ENCODE data around the gene S100A13.
A peak's percentile ranks its signal among the peaks of the same experiment; 100 is the strongest.
"Not testable (repeated sequence)": the region's sequence is repeated elsewhere in the genome, so short reads cannot be mapped to it uniquely, and the experiment has no call there.

S100A13 gene

DNA sequence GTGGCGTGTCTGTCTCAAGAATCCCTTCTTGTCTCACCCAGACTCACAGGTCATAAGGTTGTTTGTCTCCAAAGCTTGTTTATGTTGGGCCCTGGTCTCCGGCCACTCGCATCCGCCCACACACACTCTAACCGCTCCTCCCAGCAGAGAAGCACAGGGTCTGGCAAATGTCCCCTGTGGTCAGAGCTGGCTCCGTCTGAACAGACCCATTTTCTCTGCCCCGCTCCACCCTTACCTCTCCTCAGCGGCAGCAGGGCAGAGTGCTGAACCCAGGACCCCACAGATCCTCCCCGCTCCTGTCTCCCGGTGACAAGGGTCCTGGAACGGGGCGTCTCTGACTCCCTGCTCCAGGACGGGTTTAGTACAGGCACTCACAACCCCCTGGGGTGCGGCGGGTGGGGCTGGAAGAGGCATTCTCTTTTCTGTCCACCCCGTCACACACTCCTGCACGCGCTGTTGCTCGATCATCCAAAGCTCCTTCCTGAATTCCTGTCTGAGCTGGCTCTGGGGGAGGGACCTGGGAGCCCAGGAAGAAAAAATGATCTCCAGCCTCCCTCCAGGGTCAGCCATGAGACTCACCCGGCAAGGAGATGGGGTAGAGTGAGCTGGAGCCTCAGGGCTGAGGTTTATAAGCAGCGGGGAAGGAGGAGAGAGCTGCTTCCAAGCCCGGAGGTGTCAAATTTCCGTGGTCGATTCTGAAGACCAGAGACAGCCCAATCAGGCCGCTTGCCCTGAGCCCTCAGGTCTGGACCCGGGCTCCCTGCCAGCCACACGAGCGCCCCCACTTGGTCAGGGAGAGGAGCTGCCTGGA, at the start of gene S100A13:
Gene S100A13 (minus strand): TSS at position 602 of the 811 bp plus-strand sequence. CDS start 1,033 bp downstream, outside the sequence.
- no peak for DNase-seq (ENCODE audit: low read depth in 3 of 3, low spot score in 1 of 3)

DNA sequence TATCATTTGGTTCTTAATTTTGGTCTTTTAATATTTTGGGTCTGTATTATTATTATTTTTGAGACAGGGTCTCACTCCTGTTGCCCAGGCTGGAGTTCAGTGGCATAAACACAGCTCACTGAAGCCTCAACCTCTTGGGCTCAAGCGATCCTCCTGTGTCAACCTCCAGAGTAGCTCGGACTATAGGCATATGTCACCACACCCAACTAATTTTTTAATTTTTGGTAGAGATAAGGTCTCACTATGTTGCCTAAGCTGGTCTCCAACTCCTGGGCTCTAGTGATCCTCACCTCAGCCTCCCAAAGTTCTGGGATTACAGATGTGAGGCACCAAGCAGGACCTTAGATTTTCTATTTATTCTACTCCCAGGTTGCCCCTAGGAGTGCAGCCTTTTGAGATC, 46.2 kb upstream of the S100A13 start:
- DNase-seq (ENCODE audit: low read depth in 3 of 3, low spot score in 1 of 3), result no peak

DNA sequence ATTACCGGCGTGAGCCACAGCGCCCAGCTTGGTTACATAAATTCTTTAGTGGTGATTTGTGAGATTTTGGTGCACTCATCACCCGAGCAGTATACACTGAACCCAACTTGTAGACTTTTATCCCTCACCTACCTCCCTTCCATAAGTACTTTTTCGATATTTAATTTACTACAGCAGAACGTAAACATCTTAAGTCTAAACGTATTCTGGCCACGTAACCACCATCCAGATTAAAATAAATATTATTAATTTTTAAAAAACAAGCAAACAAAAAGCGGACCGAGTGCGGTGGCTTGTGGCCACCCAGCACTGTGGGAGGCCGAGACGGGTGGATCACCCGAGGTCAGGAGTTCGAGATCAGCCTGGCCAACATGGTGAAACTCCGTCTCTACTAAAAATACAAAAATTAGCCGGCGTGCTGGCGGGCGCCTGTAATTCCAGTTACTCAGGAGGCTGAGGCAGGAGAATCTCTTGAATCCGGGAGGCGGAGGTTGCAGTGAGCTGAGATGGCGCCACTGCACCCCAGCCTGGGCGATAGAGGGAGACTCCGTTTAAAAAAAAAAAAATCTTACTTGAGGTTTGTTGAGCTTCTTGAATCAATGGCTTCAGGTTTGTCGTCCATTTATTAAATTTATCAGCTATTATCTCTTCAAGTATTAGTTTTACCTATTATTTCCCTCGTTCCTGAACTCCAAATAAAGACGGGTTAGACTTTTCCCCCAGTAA, 44.5 kb upstream of the S100A13 start:
- peak in 1 of 3 donors; percentile 29 for DNase-seq (ENCODE audit: low read depth in 3 of 3, low spot score in 1 of 3)

DNA sequence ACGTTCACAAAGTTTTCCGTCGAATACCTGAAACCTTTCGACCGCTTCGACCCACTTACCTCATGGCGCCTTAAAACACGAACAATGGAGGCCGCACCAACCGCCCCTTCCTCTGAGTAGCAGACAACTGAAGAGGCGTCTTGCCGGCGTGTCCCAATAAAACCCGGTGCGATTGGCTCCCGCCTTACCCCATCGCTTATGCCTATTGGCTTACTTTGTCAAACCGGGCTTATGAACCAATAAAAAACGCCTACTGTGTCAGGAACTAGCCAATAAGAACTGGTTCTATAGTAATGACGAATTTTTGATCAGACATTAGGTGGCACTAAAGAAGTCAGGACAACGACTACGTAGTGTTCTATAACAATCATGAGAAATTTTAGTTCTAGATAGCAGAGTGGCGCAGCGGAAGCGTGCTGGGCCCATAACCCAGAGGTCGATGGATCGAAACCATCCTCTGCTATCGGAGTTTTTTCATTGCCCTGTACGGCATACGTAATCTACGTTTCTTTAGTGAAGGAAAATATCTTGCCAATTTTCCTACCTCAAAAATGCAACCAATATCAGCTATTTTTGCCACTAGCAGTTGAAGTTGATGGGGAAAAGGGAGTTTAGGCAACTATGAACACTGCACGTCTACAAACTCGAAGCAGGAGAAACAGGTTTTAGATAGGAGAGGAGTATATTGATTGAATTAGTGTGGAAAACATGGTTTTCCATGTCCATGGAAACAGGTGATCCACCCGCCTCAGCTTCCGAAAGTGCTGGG, 43.7 kb upstream of the S100A13 start, which contains the start of gene ILF2:
Gene ILF2 (minus strand): TSS at position 135 of the 769 bp plus-strand sequence. CDS start 71 bp downstream, at position 64.
- DNase-seq (ENCODE audit: low read depth in 3 of 3, low spot score in 1 of 3), result peak; percentile 91 to 95 (median 94)

DNA sequence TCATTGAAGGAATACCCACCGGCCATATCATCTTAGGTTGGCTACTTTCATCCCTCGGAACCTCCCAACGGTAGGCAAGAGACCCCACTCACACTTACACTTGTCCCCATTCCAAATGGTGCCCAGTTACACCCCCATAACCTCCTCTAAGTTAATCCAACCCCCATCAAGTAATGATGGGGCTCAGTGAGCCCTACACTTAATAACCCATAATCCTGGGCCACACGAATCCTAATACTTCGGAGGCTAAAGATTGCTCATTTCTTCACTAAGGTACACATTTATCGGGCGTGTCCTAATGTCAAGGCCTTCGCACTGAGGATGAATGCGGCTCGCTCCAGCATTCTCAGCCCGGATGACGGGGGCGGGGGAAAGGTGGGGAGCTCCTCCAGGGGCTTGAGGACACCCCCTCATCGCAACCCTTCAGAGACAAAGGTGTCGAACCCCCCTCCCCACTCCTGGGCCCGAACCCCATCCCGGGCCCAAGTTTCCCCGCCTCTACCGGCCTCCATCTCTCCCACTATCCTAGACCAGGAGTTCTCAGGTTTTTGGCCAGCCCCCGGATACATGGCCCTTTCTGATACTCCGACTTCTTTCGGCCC, 43.1 kb upstream of the S100A13 start:
- peak in 1 of 3 donors; percentile 30 for DNase-seq (ENCODE audit: low read depth in 3 of 3, low spot score in 1 of 3)

DNA sequence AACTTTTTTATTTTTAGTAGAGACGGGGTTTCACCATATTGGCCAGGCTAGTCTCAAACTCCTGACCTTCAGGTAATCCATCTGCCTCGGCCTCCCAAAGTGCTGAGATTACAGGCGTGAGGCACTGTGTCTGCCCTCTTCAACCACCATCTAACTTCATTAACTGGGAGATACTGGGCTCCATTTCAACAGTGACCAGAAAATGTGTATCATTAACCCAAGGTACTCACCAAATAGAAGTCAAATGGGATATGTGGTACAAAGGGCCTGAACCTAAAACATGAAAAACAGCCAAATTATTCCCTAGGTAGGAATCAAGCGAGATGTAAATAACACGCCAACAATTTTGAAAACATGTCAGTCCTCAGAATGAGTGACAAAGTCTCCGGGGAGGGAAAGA, 42.3 kb upstream of the S100A13 start:
- no peak for DNase-seq (ENCODE audit: low read depth in 3 of 3, low spot score in 1 of 3)

DNA sequence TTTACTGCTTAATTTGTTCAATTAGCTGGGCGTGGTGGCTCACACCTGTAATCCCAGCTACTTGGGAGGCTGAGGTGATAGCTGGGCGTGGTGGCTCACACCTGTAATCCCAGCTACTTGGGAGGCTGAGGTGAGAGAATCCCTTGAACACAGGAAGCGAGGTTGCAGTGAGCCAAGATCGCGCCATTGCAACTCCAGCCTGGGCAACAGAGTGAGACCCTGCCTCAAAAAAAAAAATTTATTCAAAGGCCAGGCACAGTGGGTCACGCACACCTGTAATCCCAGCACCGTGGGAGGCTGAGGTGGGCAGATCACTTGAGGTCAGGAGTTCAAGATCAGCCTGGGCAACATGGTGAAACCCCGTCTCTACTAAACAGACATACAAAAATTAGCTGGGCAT, 41.4 kb upstream of the S100A13 start:
- DNase-seq (ENCODE audit: low read depth in 3 of 3, low spot score in 1 of 3), result not testable (repeated sequence)

DNA sequence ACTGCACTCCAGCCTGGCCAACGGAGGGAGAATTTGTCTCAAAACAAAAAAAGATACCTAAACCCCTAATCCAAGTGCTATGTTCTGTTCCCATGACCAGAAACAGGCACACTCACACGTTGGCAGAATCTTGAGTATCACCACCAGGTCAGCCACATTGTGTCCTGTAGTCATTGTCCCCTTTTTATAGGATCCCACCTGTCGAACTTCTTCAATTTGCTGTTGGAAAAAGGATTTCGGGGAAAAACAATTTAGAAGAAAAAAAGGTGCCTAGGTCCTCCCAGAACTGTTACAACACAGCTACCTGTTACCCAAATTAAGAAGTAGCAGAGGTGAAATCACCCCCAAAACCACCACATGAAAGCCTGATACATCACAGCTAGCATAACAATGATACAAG, 40.1 kb upstream of the S100A13 start:
- DNase-seq (ENCODE audit: low read depth in 3 of 3, low spot score in 1 of 3), result no peak

DNA sequence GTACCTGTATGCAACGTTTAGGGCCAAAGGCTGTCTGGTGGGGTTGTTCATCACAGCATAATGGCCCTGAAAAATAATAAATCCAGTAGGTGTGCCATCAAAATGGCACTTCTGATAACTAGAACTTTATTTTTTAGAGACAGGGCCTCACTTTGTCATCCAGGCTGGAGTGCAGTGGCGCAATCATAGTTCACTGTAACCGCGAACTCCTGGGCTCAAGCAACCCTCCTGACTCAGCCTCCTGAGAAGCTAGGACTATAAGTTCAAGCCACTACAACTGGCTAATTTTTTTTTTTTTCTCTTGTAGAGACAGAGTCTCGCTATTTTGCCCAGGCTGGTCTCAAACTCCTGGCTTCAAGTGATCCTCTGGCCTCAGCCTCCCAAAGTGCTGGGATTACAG, 35.9 kb upstream of the S100A13 start:
- no peak for DNase-seq (ENCODE audit: low read depth in 3 of 3, low spot score in 1 of 3)

DNA sequence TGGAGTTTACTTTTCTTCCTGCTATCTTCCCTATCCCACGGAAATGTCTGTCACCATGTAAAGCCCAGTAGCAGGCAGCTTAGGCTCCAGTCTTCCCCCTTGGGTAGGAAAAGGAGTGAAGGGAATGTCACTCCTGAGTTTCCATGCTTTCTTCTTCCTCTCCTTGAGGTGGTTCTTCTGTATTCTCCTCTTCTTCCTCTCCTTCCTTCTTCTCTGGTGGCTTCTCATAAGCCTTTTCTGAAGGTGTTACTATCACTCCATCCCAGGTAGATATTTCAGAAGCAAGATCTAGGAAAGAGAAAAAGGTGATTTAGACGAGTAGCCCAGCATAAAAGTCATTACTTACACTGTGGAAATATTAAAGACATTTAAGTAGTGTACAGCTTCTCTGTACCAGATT, 35.0 kb upstream of the S100A13 start:
- DNase-seq (ENCODE audit: low read depth in 3 of 3, low spot score in 1 of 3), result no peak

DNA sequence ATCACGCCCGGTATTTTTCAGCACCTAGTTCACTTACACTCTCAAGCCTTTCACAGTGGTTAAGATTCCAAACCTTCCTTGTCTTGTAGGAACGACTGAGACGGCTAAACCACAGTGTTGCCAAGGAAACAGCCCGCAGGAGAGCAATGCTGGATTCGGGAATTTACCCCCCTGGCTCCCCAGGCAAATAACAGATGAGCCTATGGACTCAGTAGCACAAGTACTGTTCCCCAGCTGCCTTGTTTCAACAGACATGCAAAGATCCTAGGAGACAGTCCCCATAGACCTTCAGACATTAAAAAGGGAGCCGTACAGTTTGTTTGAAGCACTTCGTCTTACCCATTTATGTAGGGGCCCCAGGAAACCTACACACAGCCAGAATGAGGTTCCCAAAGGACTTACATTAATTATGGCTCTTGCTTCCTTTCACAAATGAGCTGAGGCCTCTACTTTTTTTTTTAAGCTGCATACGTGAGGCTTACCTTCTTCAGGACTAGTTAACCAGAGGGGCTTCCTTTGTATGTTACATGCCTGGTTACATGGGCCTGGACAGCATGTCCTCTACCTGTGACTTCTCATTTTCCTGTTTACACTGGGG, 33.9 kb upstream of the S100A13 start:
- no peak for DNase-seq (ENCODE audit: low read depth in 3 of 3, low spot score in 1 of 3)

DNA sequence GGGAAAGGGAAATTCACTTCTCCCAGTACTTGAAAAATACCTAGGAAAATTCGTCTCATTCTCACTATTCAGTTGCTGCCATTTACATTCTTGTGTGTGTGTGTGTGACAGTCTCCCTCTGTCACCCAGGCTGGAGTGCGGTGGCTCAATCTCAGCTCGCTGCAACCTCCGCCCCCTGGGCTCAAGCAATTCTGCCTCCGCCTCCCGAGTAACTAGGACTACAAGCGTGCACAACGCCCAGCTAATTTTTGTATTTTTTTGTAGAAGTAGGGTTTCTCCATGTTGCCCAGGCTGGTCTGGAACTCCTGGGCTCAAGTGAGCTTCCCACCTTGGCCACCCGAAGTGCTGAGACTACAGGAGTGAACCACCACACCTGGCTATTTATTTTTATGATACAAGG, 32.4 kb upstream of the S100A13 start:
- no peak for DNase-seq (ENCODE audit: low read depth in 3 of 3, low spot score in 1 of 3)

DNA sequence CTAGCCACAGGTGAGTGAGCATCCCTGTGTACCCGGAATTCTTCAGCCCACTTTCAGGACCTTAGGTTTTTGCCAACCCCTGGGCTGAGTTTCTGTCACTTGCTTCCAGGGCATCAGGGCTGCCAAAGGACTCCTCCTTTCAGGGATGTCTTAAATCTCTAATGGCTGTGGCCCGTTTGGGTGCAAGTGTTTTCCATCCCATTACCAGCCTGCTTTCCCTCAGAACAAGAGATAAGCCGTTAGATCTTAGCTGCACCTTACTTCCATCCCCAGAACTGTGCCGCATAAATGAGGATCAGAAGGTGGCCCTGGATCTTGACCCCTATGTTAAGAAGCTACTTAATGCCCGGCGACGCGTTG, 31.9 kb upstream of the S100A13 start:
- DNase-seq (ENCODE audit: low read depth in 3 of 3, low spot score in 1 of 3), result no peak

DNA sequence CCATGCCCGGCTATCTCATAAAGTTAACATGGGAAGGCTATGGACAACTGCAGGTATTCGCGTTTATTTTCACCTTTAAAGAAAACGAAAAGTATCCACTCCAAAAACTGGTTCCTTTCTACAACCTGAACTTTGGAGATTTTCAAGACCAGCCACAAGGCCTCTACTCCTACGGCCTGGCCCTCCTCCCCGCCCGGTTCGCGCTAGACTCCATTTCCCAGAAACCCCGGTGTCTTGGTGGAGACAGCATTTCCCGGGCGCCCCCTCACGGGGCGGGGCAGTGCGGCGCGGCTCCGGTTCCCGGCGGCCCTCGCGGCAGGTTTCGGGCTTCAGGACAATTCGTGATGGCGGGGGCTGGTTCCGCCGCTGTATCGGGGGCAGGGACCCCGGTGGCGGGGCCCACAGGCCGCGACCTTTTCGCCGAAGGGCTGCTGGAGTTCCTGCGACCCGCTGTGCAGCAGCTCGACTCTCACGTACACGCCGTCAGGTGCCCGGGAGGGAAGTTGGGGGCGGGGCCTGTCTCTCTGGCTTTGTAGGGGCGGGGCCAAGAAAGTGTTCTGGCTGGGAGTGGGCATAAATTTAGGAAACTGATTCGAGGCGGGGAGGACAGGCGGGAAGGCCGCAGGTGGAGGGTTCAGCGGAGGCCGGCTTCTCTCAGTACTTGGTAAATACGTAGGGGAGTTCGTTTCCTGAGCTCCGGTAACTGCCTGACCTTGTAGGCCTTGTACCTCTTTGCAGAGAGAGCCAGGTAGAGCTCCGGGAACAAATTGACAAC, 31.3 kb upstream of the S100A13 start, which contains the start of gene SNAPIN:
Gene SNAPIN (plus strand): TSS at position 304 of the 775 bp plus-strand sequence. CDS start 41 bp downstream, at position 345.
- peak; percentile 62 to 80 (median 73) for DNase-seq (ENCODE audit: low read depth in 3 of 3, low spot score in 1 of 3)

DNA sequence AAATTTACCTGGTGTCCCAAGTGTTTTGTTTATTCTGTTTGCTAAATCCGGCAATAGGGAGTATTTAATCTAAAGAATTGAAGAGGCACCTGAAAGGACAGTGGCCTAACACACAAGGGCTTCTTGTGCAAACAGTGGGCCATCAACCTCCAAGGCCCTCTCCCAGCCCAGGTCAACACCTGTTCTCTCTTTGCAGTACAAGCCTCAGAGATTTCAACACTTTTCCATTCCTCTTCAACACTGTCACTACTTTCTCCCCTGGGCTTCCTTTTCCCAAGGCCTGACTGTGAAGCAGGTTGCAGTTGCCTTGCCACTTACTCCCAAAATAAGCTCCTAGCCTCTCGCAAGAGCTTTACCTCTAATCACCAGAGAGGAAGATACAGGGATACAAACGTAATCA, 28.0 kb upstream of the S100A13 start:
- DNase-seq (ENCODE audit: low read depth in 3 of 3, low spot score in 1 of 3), result no peak

DNA sequence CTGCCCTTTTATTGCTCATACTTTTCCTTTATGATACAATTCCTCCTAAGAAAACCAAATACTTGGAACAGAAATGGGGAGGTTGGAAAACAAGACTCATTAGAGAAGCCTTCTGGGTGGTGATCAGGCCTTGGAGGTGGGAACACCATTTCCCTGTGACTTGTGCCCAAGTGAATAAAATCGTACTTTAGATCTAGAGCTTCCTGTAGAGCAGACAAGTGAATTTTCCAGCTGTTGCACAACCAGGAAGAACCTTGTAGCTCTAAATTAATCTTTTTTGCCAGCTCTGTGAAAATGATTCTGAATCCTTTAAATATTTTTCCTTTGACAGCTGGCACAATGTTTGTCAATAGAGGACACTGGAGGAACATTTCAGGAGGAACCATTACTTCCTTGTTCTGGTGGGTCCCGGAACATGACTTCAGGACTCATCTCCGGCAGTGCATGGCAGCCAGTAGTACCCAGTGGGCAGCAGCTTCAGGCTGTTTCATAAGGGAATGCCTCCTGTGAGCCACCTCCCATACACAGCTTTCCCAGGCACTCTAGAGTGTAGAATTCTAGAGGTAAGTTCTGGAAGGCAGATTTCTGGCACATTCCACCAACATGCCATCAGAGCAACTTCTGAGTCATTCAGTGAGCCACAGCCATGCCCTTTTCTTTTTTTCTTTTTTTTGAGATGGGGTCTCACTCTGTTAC, 25.6 kb upstream of the S100A13 start:
- DNase-seq (ENCODE audit: low read depth in 3 of 3, low spot score in 1 of 3), result no peak

DNA sequence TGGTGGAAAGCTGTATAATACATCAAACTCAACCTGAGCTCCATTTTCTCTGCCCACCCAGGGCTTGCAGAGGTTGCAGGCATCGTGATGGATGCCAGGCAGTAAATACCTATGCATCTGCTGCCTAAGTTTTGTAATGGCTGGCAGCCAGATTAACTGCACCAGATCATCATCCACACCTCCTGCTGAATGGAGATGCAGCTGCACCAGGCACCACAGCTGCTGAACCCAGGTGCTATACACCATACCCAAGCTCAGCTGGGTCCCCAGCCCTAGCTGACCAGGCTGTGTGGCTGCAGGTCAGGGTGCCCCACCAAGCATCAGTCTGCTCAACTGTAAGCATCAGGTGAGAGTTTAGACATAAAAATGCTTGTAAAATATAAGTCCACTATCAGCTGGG, 24.5 kb upstream of the S100A13 start:
- DNase-seq (ENCODE audit: low read depth in 3 of 3, low spot score in 1 of 3), result no peak

DNA sequence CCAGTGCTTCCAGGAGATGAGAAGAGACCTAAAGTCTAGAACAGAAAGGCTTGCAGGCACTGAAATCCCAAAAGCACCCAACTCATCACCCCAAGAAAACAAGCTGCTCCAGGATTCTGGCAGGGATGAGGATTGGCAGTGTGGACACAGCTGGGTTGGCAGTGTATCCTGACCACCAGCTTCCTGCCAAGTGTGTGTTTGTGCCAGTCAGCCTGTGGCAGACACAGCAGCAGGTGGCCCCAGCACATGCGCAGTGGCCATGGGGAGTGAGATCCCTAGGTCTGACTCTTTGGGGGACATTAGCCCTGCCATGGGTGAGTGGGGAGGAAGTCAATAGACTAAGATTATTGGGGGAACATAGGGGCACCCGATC, 22.5 kb upstream of the S100A13 start:
- no peak for DNase-seq (ENCODE audit: low read depth in 3 of 3, low spot score in 1 of 3)

DNA sequence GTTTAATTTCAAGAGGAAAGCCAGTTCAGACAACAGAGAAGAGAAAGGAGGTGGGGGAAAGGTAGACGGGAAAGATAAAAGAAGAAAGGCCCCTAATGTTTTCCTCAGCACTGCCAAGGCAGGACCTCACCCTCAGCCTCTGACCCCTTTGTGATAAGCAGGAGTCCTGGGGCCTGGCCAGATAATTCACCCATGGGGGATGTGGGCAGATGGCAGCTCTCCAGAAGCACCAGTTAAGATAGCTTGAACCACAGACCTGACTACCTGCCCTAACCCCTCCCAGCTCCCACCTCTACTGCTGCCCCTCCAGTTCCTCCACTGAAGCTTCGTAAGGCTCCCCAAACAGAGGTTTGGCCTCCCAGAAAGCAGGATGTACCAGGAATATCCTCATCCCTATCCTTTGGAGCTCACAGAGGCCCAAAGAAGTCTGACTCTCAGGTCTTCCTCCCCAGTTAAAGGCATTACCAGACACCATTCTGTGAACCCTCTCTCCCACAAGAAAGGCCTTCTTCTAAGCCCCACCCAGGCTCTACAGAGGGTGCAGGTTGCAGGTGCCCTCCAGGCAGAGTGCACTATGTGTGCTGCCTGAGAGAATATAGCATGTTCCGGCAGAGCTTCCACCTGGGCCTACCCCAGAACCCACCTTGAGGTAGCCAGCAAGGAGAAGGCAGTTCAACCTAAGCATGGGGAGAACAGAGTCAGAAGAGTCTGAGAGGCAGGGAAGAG, 22.0 kb upstream of the S100A13 start:
- no peak for DNase-seq (ENCODE audit: low read depth in 3 of 3, low spot score in 1 of 3)
